SJCRH30 (cell line): ENCODE results near the gene AGTR2. TPM values are rescaled to one million over a fixed set of nuclear protein-coding genes. Genes with fewer than 3 reads are reported as not detected.
"Not testable (repeated sequence)": the region's sequence is repeated elsewhere in the genome, so short reads cannot be mapped to it uniquely, and the experiment has no call there.

ENCODE experiments used
- DNase-seq, 2 experiments: peaks; one replicate each; pipeline ENCODE4 v3.0.0-alpha.2; 2015 to 2020
- H3K27ac ChIP-seq: fragments of 250-450 bp; sonication (Bioruptor Pico); 2 replicates; pipeline ENCODE4 v1.5.1; 2020; ENCODE audit warnings: mild to moderate bottlenecking, moderate library complexity
- H3K27me3 ChIP-seq: fragments of 250-450 bp; sonication (Bioruptor Pico); 2 replicates; pipeline ENCODE4 v1.5.1; 2020; ENCODE audit warnings: mild to moderate bottlenecking, moderate library complexity
- H3K36me3 ChIP-seq: fragments of 250-450 bp; sonication (Bioruptor Pico); 2 replicates; pipeline ENCODE4 v1.5.1; 2020; ENCODE audit warnings: mild to moderate bottlenecking, moderate library complexity
- H3K4me1 ChIP-seq: fragments of 250-450 bp; sonication (Bioruptor Pico); 2 replicates; pipeline ENCODE4 v1.5.1; 2020; ENCODE audit warnings: mild to moderate bottlenecking, moderate library complexity
- H3K4me3 ChIP-seq: fragments of 250-450 bp; sonication (Bioruptor Pico); 2 replicates; pipeline ENCODE4 v1.5.1; 2020; ENCODE audit warnings: mild to moderate bottlenecking, moderate library complexity
- H3K9me3 ChIP-seq: fragments of 250-450 bp; sonication (Bioruptor Pico); replicated peaks from 2 replicates; pipeline ENCODE4 v1.5.1; 2020; ENCODE audit warnings: mild to moderate bottlenecking, moderate library complexity
- total RNA-seq: library from RNA; depleted of rRNA; stranded (reverse); fragments of >200 nt; shearing (Covaris generic); gene quantifications from 2 replicates; pipeline ENCODE4 v1.2.3, GENCODE V29; 2014; rRNA removed

Gene AGTR2, protein sequence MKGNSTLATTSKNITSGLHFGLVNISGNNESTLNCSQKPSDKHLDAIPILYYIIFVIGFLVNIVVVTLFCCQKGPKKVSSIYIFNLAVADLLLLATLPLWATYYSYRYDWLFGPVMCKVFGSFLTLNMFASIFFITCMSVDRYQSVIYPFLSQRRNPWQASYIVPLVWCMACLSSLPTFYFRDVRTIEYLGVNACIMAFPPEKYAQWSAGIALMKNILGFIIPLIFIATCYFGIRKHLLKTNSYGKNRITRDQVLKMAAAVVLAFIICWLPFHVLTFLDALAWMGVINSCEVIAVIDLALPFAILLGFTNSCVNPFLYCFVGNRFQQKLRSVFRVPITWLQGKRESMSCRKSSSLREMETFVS
- 10.5 and 11.9 TPM in 2 replicates for total RNA-seq

DNA sequence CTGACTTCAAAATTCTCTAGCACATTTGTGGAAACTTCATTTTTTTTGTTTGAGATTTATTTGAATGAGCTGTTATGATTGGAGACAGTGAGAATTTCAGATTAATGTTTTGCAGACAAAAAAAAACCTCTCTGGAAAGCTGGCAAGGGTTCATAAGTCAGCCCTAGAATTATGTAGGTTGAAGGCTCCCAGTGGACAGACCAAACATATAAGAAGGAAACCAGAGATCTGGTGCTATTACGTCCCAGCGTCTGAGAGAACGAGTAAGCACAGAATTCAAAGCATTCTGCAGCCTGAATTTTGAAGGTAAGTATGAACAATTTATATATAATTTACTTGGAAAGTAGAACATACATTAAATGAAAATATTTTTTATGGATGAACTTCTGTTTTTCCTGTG lies at the start of gene AGTR2:
Gene AGTR2, plus strand, starts transcription at position 234 of the 400 bp plus-strand sequence. CDS start 1,537 bp downstream, outside the sequence.
- DNase-seq = peak; percentile 13 to 63
- Histone ChIP-seq H3K4me3 (peak within 1 kb of the TSS; percentile 37), H3K4me1 (peaks cover 36% of the 10 kb centered on the region), H3K27me3 (no peaks in the 10 kb centered on the region), H3K36me3 (no peaks in the 10 kb centered on the region), H3K27ac (peak within 1 kb of the TSS; percentile 79; the same call in 1 of the 2 replicates), H3K9me3 (no peaks in the 10 kb centered on the region)

DNA sequence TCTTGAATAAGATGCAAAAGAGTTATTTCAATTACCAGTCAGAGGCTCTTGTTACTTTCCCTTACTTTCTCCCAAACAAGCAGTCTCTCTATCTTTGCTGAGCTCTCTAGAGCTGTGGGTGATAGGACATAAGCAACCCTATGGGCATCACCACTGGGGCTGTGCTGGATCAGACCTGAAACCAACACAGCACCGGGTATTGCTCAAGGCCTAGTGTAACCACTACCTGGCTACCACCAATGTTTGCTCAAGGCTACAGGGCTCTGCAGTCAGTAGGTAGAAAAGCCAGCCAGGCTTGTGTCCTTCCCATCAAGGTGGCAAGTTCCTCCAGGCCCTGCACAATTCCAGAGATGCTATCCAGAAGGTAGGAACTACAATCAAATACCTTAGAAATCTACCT lies 35.3 kb upstream of the AGTR2 start:
- DNase-seq = no peak
- Histone ChIP-seq H3K4me1 (no peaks in the 10 kb centered on the region), H3K4me3 (no peak overlapping the region), H3K36me3 (no peaks in the 10 kb centered on the region), H3K27me3 (no peaks in the 10 kb centered on the region), H3K9me3 (no peaks in the 10 kb centered on the region), H3K27ac (no peak overlapping the region)

DNA sequence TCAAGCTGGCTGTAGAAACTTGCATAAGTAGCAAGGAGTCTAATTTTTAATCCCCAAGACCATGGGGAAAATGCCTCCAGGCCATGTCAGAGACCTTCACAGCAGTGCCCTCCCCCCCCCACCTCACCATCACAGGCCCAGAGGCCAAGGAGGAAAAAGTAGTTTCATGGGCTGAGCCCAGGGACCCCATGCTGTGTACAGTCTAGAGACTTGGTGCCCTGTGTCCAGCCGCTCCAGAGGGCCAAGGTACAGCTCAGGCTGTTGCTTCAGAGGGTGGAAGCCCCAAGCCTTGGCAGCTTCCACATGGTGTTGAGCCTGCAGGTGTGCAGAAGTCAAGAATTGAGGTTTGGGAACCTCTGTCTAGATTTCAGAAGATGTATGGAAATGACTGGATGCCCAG lies 29.3 kb upstream of the AGTR2 start:
- H3K27me3 ChIP-seq, DNase-seq, H3K4me3 ChIP-seq, H3K4me1 ChIP-seq, H3K27ac ChIP-seq, H3K9me3 ChIP-seq, H3K36me3 ChIP-seq: not testable (repeated sequence)

DNA sequence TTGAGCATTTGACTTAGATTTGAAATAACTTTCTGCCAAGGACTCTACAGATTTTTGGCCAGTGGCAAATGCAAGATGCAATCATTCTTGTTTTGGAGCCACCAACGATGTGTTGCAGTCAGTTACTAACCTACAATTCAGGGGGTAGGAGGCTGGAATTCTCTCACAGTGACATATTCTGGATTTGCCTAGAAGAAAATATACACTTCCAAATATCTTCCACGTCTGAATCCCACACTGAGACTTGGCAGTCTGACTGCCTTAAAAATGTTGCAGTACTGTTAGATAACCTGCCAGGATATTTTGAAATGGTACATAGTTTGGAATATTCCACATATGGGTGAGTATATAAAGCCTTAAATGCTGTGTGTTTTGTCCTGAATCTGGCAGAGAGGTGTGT lies 27.6 kb upstream of the AGTR2 start:
- no peak overlapping the region for H3K4me3 ChIP-seq
- H3K27me3 ChIP-seq = no peaks in the 10 kb centered on the region
- no peak overlapping the region for H3K27ac ChIP-seq
- H3K36me3 ChIP-seq = no peaks in the 10 kb centered on the region
- DNase-seq = no peak
- no peaks in the 10 kb centered on the region for H3K4me1 ChIP-seq
- no peaks in the 10 kb centered on the region for H3K9me3 ChIP-seq

DNA sequence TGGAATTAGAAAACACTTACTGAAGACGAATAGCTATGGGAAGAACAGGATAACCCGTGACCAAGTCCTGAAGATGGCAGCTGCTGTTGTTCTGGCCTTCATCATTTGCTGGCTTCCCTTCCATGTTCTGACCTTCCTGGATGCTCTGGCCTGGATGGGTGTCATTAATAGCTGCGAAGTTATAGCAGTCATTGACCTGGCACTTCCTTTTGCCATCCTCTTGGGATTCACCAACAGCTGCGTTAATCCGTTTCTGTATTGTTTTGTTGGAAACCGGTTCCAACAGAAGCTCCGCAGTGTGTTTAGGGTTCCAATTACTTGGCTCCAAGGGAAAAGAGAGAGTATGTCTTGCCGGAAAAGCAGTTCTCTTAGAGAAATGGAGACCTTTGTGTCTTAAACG lies 2.4 kb downstream of the AGTR2 start:
- H3K36me3 ChIP-seq = no peaks in the 10 kb centered on the region
- H3K4me3 ChIP-seq = peak overlapping the region; percentile 27
- DNase-seq = peak; percentile 87 to 95
- no peaks in the 10 kb centered on the region for H3K27me3 ChIP-seq
- peak overlapping the region; percentile 79 for H3K27ac ChIP-seq
- peaks cover 36% of the 10 kb centered on the region for H3K4me1 ChIP-seq
- H3K9me3 ChIP-seq = no peaks in the 10 kb centered on the region

DNA sequence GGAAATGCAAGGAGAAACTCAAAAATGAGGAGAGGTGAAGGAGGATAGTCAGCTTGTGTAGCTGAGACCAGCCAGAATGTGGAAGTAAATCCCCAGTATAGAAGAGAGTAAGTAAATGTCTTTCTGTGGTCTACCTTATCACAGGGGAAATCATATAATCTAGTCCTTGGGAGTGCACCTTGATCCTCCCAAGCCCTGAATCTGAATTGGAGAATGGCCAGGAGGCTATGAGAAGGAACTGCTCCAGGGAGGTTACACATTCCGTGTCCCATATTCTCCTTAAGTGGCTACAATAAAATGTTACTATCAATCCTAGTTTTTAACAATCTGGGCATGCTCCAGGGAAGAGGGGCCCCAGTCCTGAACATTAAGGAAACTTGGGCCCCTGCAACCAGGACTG lies 10.8 kb downstream of the AGTR2 start:
- Histone ChIP-seq H3K4me1 (no peaks in the 10 kb centered on the region), H3K9me3 (no peaks in the 10 kb centered on the region), H3K27ac (no peak overlapping the region), H3K4me3 (no peak overlapping the region), H3K36me3 (no peaks in the 10 kb centered on the region), H3K27me3 (no peaks in the 10 kb centered on the region)
- no peak for DNase-seq

DNA sequence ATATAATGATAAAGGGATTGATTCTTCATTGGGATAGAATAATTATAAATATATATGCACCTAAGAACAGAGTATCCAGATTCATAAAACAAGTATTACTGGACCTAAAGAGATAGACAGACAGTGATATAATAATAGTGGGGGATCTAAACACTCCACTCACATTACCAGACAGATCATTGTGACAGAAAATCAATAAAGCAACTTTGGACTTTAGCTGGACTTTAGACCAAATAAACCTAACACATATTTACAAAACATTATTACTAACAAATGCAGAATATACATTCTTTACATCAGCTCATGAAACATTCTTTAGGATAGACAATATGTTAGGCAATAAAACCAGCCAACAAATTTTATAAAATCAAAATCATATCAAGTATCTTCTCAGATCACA lies 14.6 kb downstream of the AGTR2 start:
- Histone ChIP-seq H3K36me3 (no peaks in the 10 kb centered on the region), H3K27me3 (no peaks in the 10 kb centered on the region), H3K4me3 (no peak overlapping the region), H3K9me3 (no peaks in the 10 kb centered on the region; the same call in 1 of the 2 replicates), H3K4me1 (no peaks in the 10 kb centered on the region), H3K27ac (no peak overlapping the region)
- no peak for DNase-seq

DNA sequence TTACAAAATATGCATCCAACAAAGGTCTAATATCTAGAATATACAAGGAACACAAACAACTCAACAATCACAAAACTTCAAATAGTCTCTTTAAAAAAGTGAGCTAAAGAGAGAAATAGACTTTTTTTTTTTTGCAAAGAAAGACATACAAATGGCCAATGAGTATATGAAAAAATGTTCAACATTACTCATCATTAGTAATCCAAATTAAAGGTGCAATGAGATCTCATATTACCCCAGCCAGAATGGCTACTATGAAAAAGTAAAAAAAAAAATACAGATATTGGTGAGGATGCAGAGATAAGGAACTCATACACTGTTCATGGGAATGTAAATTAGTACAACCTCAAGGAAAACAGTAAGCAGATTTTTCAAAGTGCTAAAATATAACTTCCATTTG lies 24.1 kb downstream of the AGTR2 start:
- H3K4me3 ChIP-seq = no peak overlapping the region
- no peaks in the 10 kb centered on the region for H3K27me3 ChIP-seq

DNA sequence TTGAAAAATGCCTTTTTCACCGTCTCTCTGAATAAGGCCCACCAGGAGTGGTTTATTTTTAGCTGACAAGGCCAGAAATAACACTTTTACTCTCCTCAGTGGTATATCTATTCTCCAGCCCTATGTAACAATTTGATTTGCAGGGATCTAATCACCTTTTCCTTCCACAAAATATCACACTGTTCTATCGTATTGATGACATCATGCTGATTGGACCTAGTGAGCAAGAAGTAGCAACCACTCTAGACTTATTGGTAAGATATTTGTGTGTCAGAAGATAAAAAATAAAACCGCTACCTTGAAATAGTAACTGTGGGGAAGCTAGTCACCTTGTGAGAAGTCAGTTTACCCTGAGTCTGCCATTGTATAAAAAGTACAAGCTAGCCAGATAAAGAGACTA lies 27.7 kb downstream of the AGTR2 start:
- H3K36me3 ChIP-seq = no peaks in the 10 kb centered on the region
- no peaks in the 10 kb centered on the region for H3K4me1 ChIP-seq
- no peaks in the 10 kb centered on the region for H3K27me3 ChIP-seq
- no peak for DNase-seq
- H3K27ac ChIP-seq = no peak overlapping the region
- H3K4me3 ChIP-seq = no peak overlapping the region
- H3K9me3 ChIP-seq = no peaks in the 10 kb centered on the region

More for the DNA sequence above, 24.1 kb downstream of the AGTR2 start:
- no peaks in the 10 kb centered on the region for H3K36me3 ChIP-seq
- no peak for DNase-seq
- no peaks in the 10 kb centered on the region for H3K4me1 ChIP-seq
- no peak overlapping the region for H3K27ac ChIP-seq
- no peaks in the 10 kb centered on the region; the same call in 1 of the 2 replicates for H3K9me3 ChIP-seq

DNA sequence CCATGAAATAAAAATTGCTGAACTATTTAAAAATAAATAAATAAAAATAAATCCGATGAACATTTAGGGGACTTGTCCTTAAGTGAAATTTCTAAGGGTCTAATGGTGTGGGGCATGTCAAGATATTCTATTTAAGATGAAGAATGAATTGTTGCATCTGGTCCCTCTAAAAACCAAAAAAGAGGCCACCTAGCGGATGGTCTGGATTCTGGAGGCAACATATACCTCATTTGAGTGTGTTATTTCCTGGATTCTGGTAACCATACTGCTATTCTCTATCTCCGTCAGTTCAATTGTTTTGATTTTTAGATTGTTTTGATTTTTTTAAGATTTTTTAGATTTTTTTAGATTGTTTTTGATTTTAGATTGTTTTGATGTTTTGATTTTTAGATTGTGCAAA lies 28.3 kb downstream of the AGTR2 start:
- H3K36me3 ChIP-seq = no peaks in the 10 kb centered on the region
- H3K9me3 ChIP-seq = no peaks in the 10 kb centered on the region
- peak in 1 of 2 experiments; percentile 16 for DNase-seq
- no peak overlapping the region for H3K27ac ChIP-seq
- no peaks in the 10 kb centered on the region for H3K4me1 ChIP-seq
- H3K4me3 ChIP-seq = no peak overlapping the region
- H3K27me3 ChIP-seq = no peaks in the 10 kb centered on the region

DNA sequence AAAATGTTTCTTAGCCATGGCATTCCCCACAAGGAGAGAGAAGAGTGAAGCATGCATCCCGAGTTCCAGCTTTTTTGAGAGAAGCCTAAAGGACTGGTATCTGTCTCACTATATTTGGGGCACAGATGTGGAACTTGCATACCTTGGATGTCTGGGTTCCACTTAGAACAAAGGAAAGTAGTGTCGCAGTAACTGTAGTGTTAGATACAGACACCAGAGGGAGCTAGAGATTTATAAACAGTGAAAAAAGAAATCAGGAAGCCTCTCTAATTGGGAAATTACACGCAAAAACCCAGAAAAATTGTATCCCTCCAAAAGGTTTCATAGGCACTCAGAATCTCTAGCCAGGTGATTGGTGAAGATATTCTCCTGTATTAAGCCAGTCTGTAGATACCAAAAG lies 34.4 kb downstream of the AGTR2 start:
- Histone ChIP-seq H3K27me3 (no peaks in the 10 kb centered on the region), H3K27ac (no peak overlapping the region), H3K4me3 (no peak overlapping the region), H3K9me3 (no peaks in the 10 kb centered on the region), H3K36me3 (no peaks in the 10 kb centered on the region), H3K4me1 (no peaks in the 10 kb centered on the region)
- DNase-seq = peak in 1 of 2 experiments; percentile 69

DNA sequence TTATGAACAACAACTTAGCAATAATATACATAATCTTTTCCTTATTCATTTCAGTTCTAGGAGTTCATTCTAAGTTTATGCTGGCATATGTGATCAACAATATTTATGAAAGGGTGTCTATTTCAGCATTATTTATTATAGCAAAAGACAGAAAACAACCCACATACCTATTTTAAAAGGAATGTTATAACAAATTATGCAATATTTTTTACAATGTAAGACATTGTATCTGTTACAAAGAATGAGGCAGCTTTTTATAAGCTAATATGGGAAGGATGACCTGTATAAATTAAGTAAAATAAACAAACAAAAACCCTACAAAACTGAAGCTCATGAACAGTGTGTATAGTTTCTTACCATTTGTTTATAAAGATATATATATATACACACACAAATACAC lies 42.7 kb downstream of the AGTR2 start:
- Histone ChIP-seq H3K36me3 (no peaks in the 10 kb centered on the region), H3K4me3 (no peak overlapping the region), H3K27ac (no peak overlapping the region), H3K4me1 (no peaks in the 10 kb centered on the region; the same call in 1 of the 2 replicates), H3K27me3 (no peaks in the 10 kb centered on the region), H3K9me3 (no peaks in the 10 kb centered on the region)
- DNase-seq = no peak

DNA sequence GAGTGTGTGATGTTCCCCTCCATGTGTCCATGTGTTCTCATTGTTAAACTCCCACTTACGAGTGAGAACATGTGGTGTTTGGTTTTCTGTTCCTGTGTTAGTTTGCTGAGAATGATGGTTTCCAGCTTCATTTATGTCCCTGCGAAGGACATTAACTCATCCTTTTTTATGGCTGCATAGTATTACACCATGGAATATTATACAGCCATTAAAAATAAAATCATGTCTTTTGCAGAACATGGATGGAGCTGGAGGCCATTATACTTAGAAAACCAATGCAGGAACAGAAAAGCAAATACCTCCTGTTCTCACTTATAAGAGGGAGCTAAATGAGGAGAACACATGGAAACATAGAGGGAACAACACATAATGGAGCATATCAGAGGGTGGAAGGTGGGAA lies 46.5 kb downstream of the AGTR2 start:
- DNase-seq = not testable (repeated sequence)

More for the DNA sequence above, 46.5 kb downstream of the AGTR2 start:
- H3K4me3 ChIP-seq, H3K9me3 ChIP-seq, H3K4me1 ChIP-seq, H3K27ac ChIP-seq, H3K27me3 ChIP-seq, H3K36me3 ChIP-seq: not testable (repeated sequence)
